HG03442 (cell line): ENCODE data around the gene DHRS9.

Experiments used
- ATAC-seq: cut with Tn5 transposase; IDR thresholded peaks from one replicate; pipeline ENCODE4 v1.9.1; 2021; ENCODE audit warnings: mild to moderate bottlenecking, moderate library complexity; ENCODE audit not compliant: unreplicated experiment

Gene DHRS9

GRCh38 chr2:169065422-169065821, 3.9 kb upstream of the DHRS9 start:
- ATAC-seq, result no peak

- ATAC-seq, result no peak
Observed at GRCh38 chr2:169065864-169066517, 3.4 kb upstream of the DHRS9 start.

DNA sequence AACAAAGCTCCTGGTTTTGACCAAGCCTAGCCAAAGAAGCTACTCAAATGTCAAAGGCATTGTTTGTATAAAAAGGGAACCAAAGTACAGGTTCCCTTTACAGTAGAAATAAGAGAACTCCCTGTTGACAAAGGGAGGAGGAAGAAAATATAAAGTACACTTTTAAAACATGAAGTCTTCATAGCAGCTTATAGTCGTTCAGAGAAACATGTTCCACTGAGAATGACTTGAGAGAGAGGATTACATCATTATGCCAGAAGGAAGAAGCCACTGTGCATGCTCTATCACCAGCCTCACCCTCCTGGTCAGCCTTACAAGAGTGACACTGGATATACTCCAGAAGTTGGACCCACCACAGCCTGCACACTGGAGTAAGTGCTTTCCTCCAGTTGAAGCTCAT, 2.5 kb upstream of the DHRS9 start:
- ATAC-seq, result no peak

- ATAC-seq, result no peak
Observed at GRCh38 chr2:169069833-169070232, 470 bp downstream of the DHRS9 start.

DNA sequence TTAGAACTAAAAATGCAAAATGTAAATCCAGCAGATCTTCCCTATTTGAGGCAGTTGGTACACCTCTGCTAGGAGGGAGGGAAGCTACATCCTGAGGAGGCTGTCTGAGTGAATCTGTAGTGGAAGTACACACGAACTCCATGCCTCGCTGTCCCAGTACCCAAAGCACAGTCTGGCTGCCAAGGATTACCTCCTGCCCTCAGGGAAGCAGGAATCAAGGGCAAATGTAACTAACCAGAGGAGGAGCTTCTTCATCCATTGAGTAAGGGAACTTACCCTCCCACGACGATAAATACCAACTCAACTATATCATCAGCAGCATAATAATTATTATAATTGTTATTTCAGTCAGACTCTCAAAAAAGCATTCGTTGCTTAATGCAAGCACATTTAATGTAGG, 2.1 kb downstream of the DHRS9 start:
- ATAC-seq, result no peak

GRCh38 chr2:169072163-169072925, 3.0 kb downstream of the DHRS9 start:
- ATAC-seq, result no peak

GRCh38 chr2:169073211-169073962, 4.0 kb downstream of the DHRS9 start:
- ATAC-seq, result no peak

- peak; percentile 63 for ATAC-seq
Observed at GRCh38 chr2:169073963-169074751, 4.8 kb downstream of the DHRS9 start.

- no peak for ATAC-seq
Observed at GRCh38 chr2:169077674-169078240, 8.4 kb downstream of the DHRS9 start.

GRCh38 chr2:169080250-169081069, 11.1 kb downstream of the DHRS9 start:
- peak; percentile 73 for ATAC-seq

GRCh38 chr2:169081551-169081950, 12.2 kb downstream of the DHRS9 start:
- no peak for ATAC-seq

DNA sequence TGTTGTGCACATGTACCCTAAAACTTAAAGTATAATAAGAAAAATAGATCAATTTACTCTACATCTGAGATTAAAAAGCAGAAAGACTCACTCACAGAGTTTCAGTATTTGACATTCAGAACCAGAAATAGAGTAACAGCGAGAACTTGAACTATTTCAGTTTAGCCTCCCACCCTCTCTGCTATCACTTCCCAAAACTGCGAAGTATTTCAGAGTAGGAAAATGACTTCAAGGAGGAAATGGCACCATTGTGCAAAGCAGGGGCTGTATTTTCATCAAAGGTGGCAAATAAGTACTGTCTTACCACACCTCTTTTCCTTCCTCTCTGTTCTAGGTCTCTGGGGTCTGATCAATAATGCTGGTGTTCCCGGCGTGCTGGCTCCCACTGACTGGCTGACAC, 13.6 kb downstream of the DHRS9 start:
- peak; percentile 75 for ATAC-seq

GRCh38 chr2:169086893-169087467, 17.6 kb downstream of the DHRS9 start:
- no peak for ATAC-seq

GRCh38 chr2:169087757-169088379, 18.5 kb downstream of the DHRS9 start:
- no peak for ATAC-seq

GRCh38 chr2:169089182-169089581, 19.8 kb downstream of the DHRS9 start:
- ATAC-seq, result no peak

GRCh38 chr2:169090133-169090820, 20.9 kb downstream of the DHRS9 start:
- ATAC-seq, result no peak

GRCh38 chr2:169091256-169091655, 21.9 kb downstream of the DHRS9 start:
- no peak for ATAC-seq

DNA sequence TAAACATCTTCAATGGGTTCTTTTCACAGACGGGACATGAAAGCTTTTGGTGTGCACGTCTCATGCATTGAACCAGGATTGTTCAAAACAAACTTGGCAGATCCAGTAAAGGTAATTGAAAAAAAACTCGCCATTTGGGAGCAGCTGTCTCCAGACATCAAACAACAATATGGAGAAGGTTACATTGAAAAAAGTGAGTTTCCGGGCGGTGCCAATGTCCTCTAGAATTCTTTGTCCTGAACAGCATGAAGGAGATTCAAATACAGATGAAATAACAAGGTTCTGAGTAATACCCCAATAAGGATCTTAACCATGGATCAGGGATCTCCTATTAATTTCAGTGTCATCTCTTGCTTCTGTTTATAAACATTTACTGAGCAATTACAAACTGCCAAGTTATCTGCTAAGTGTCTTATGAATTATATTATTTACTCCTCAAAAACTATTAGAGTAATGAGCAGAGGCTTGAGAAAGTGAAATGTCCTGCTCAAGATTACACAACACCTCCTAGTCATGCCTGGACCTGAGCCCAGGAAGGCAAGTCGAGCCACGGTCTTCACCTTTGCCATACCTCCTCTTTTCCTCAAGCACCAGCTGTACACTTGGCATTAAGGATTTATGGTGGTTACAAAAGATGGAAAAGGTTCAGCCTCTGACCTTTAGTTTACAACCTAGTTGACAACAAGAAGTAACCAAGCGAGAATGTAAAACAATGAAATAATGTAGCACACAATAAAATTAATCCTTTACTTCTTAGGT, 22.6 kb downstream of the DHRS9 start:
- ATAC-seq, result no peak
